Endometrial microvascular endothelial cells (primary cell): Measurements from ENCODE around the gene RAB8B. TPM values are rescaled to one million over a fixed set of nuclear protein-coding genes. Genes with fewer than 3 reads are reported as not detected.

Source experiments
- in situ Hi-C: cut with HindIII; loops from 2 replicates; pipeline ENCODE4 v1.10.0; 2017; ENCODE audit warnings: low sequenced_read_pairs, low pct_unique_long_range_greater_than_20kb; ENCODE audit errors: inconsistent ontology term
- total RNA-seq: library from RNA; depleted of rRNA; stranded (reverse); fragments of >200 nt; gene quantifications from one replicate; pipeline ENCODE4 v1.2.3, GENCODE V29; 2015; ENCODE audit errors: inconsistent ontology term

RAB8B gene
- total RNA-seq, 1 donor from 2014 or later = 35.9 TPM

- in situ Hi-C loops = no loop called here
These were observed 102.1 kb downstream of the RAB8B start for GRCh38 chr15:63291507-63291906.

- in situ Hi-C loops = no loop called here
These were observed 102.8 kb downstream of the RAB8B start for GRCh38 chr15:63292241-63292640.

- in situ Hi-C loops = no loop called here
These were observed 103.4 kb downstream of the RAB8B start for GRCh38 chr15:63292771-63293170.

GRCh38 chr15:63294359-63294758, 105.0 kb downstream of the RAB8B start:
- in situ Hi-C loops = no loop called here

- in situ Hi-C loops = no loop called here
These were observed 105.9 kb downstream of the RAB8B start for GRCh38 chr15:63295341-63295740.

- in situ Hi-C loops = no loop called here
These were observed 106.8 kb downstream of the RAB8B start for GRCh38 chr15:63296195-63296594.

GRCh38 chr15:63299943-63300575, 110.7 kb downstream of the RAB8B start:
- in situ Hi-C loops = no loop called here

- in situ Hi-C loops = no loop called here
These were observed 111.7 kb downstream of the RAB8B start for GRCh38 chr15:63301088-63301487.

GRCh38 chr15:63305260-63305659, 115.9 kb downstream of the RAB8B start:
- in situ Hi-C loops = no loop called here

GRCh38 chr15:63306492-63307073, 117.2 kb downstream of the RAB8B start:
- in situ Hi-C loops = no loop called here

GRCh38 chr15:63308491-63308890, 119.1 kb downstream of the RAB8B start:
- in situ Hi-C loops = no loop called here

- in situ Hi-C loops = no loop called here
These were observed 119.5 kb downstream of the RAB8B start for GRCh38 chr15:63308947-63309346.

GRCh38 chr15:63310646-63311045, 121.2 kb downstream of the RAB8B start:
- in situ Hi-C loops = no loop called here

- in situ Hi-C loops = no loop called here
These were observed 122.9 kb downstream of the RAB8B start for GRCh38 chr15:63312286-63312685.

GRCh38 chr15:63313825-63314224, 124.4 kb downstream of the RAB8B start:
- in situ Hi-C loops = no loop called here

GRCh38 chr15:63314409-63314808, 125.0 kb downstream of the RAB8B start:
- in situ Hi-C loops = no loop called here

Other genes starting within 250 kb of the RAB8B start
- 244 TPM for gene TPM1, start 146.9 kb upstream of the RAB8B start, total RNA-seq
- gene LACTB, start 67.7 kb upstream of the RAB8B start, total RNA-seq = 21.1 TPM
- gene RPS27L, start 32.1 kb upstream of the RAB8B start, total RNA-seq = 184 TPM
- gene APH1B, start 88.0 kb downstream of the RAB8B start, total RNA-seq = 17.8 TPM
- 1.3 TPM for gene CA12, start 192.2 kb downstream of the RAB8B start, total RNA-seq